Neural progenitor cell (in vitro differentiated cells): ENCODE measurements around the gene EZR. TPM values are rescaled to one million over a fixed set of nuclear protein-coding genes. Genes with fewer than 3 reads are reported as not detected.

Source experiments
- DNase-seq: peaks from one replicate; pipeline ENCODE4 v3.0.0-alpha.2; 2016; ENCODE audit warnings: low spot score
- H2AFZ ChIP-seq: fragments of 200-600 bp; sonication (generic); replicated peaks from 2 replicates; pipeline ENCODE4 v1.6.1; 2016; ENCODE audit warnings: antibody characterized with exemption
- H3F3A ChIP-seq: fragments of 200-600 bp; sonication (generic); 2 replicates; pipeline ENCODE4 v1.6.1; 2016; ENCODE audit warnings: antibody characterized with exemption, low read depth
- H3K27ac ChIP-seq: fragments of 200-600 bp; sonication (generic); 2 replicates; pipeline ENCODE4 v1.5.1; 2016; ENCODE audit warnings: mild to moderate bottlenecking
- H3K27me3 ChIP-seq: fragments of 200-600 bp; sonication (generic); 2 replicates; pipeline ENCODE4 v1.6.1; 2016; ENCODE audit warnings: mild to moderate bottlenecking, moderate library complexity
- H3K36me3 ChIP-seq: fragments of 200-600 bp; sonication (generic); 2 replicates; pipeline ENCODE4 v1.5.1; 2016
- H3K4me1 ChIP-seq: fragments of 200-600 bp; sonication (generic); 2 replicates; pipeline ENCODE4 v1.6.1; 2016; ENCODE audit warnings: mixed run types
- H3K4me2 ChIP-seq: fragments of 200-600 bp; sonication (generic); 2 replicates; pipeline ENCODE4 v1.6.1; 2016
- H3K4me3 ChIP-seq: fragments of 200-600 bp; sonication (generic); 2 replicates; pipeline ENCODE4 v1.5.1; 2016
- H3K79me2 ChIP-seq: fragments of 200-600 bp; sonication (generic); 2 replicates; pipeline ENCODE4 v1.6.1; 2016; ENCODE audit warnings: low read depth
- H3K9ac ChIP-seq: fragments of 200-600 bp; sonication (generic); 2 replicates; pipeline ENCODE4 v1.6.1; 2016
- H3K9me3 ChIP-seq: fragments of 200-600 bp; sonication (generic); 2 replicates; pipeline ENCODE4 v1.5.1; 2016; ENCODE audit warnings: low read depth
- H4K20me1 ChIP-seq: fragments of 200-600 bp; sonication (generic); 2 replicates; pipeline ENCODE4 v1.6.1; 2016; ENCODE audit warnings: low read depth
- H3K27ac Mint-ChIP-seq: 3 replicates; pipeline ENCODE4 v1.8.0; 2021; ENCODE audit warnings: mixed read lengths
- H3K27me3 Mint-ChIP-seq: 2 replicates; pipeline ENCODE4 v1.8.0; 2022; ENCODE audit warnings: low read depth, mild to moderate bottlenecking, inconsistent platforms, moderate library complexity, mixed read lengths; ENCODE audit not compliant: insufficient read depth
- H3K36me3 Mint-ChIP-seq: 3 replicates; pipeline ENCODE4 v1.8.0; 2021; ENCODE audit warnings: mixed read lengths
- H3K4me1 Mint-ChIP-seq: 3 replicates; pipeline ENCODE4 v1.8.0; 2021; ENCODE audit warnings: mixed read lengths
- H3K4me3 Mint-ChIP-seq: 3 replicates; pipeline ENCODE4 v1.8.0; 2021; ENCODE audit warnings: mild to moderate bottlenecking, moderate library complexity, mixed read lengths
- H3K9me3 Mint-ChIP-seq: 3 replicates; pipeline ENCODE4 v1.8.0; 2020; ENCODE audit warnings: mixed read lengths
- CTCF ChIP-seq: fragments of 200-600 bp; sonication (generic); IDR thresholded peaks from 2 replicates; pipeline ENCODE4 v1.5.1; 2017; ENCODE audit warnings: antibody characterized with exemption, mild to moderate bottlenecking
- EZH2 ChIP-seq: fragments of 200-600 bp; sonication (generic); IDR thresholded peaks from 2 replicates; pipeline ENCODE4 v1.6.1; 2017; ENCODE audit warnings: antibody characterized with exemption, mild to moderate bottlenecking, moderate library complexity
- EZH2phosphoT487 ChIP-seq: fragments of 200-600 bp; sonication (generic); IDR thresholded peaks from 2 replicates; pipeline ENCODE4 v1.6.1; 2017; ENCODE audit warnings: antibody characterized with exemption
- total RNA-seq: library from RNA; depleted of rRNA; stranded (reverse); fragments of >200 nt; gene quantifications from 2 replicates; pipeline ENCODE4 v1.2.3, GENCODE V29; 2015; ENCODE audit warnings: low replicate concordance

Gene EZR
- total RNA-seq, 1 donor from 2014 or later: 52.0 TPM

- Histone ChIP-seq H3K27ac (no peak overlapping the region), H3K79me2 (peaks cover 77% of the 10 kb centered on the region), H3F3A (no peaks in the 10 kb centered on the region), H3K36me3 (no peaks in the 10 kb centered on the region), H2AFZ (no peak overlapping the region), H4K20me1 (peaks cover 31% of the 10 kb centered on the region), H3K4me1 (no peaks in the 10 kb centered on the region), H3K27me3 (no peaks in the 10 kb centered on the region), H3K9me3 (no peaks in the 10 kb centered on the region), H3K4me2 (no peak overlapping the region), H3K9ac (no peak overlapping the region), H3K4me3 (no peak overlapping the region)
- Mint-ChIP-seq H3K27ac (no peak overlapping the region), H3K27me3 (peaks cover 2% of the 10 kb centered on the region), H3K4me3 (no peak overlapping the region), H3K4me1 (peaks cover 6% of the 10 kb centered on the region), H3K36me3 (peaks cover 30% of the 10 kb centered on the region), H3K9me3 (no peaks in the 10 kb centered on the region)
- DNase-seq: no peak
- TF ChIP-seq CTCF (no peak), EZH2 (no peak), EZH2phosphoT487 (no peak)
Measured at GRCh38 chr6:158791274-158791855, 27.8 kb downstream of the EZR start.

- no peaks in the 10 kb centered on the region for H3K4me1 ChIP-seq
- no peaks in the 10 kb centered on the region for H3K27me3 ChIP-seq
- H3K79me2 ChIP-seq: peaks cover 61% of the 10 kb centered on the region
- no peaks in the 10 kb centered on the region for H3K36me3 ChIP-seq
- TF ChIP-seq CTCF (no peak), EZH2 (no peak), EZH2phosphoT487 (no peak)
- no peaks in the 10 kb centered on the region for H3F3A ChIP-seq
- no peak for DNase-seq
- no peaks in the 10 kb centered on the region for H3K9me3 ChIP-seq
- H3K9ac ChIP-seq: no peak overlapping the region
- Mint-ChIP-seq H3K27me3 (no peaks in the 10 kb centered on the region), H3K36me3 (peaks cover 34% of the 10 kb centered on the region), H3K4me3 (no peak overlapping the region), H3K4me1 (peaks cover 6% of the 10 kb centered on the region), H3K9me3 (no peaks in the 10 kb centered on the region), H3K27ac (no peak overlapping the region)
- H4K20me1 ChIP-seq: peaks cover 13% of the 10 kb centered on the region
- no peak overlapping the region for H3K27ac ChIP-seq
- H3K4me2 ChIP-seq: no peak overlapping the region
- no peak overlapping the region for H3K4me3 ChIP-seq
- H2AFZ ChIP-seq: no peak overlapping the region
Measured at GRCh38 chr6:158789115-158789917, 29.9 kb downstream of the EZR start.

- Histone ChIP-seq H3K4me1 (no peaks in the 10 kb centered on the region), H3F3A (no peaks in the 10 kb centered on the region), H3K4me2 (no peak overlapping the region), H3K36me3 (no peaks in the 10 kb centered on the region), H3K9ac (no peak overlapping the region), H3K27ac (no peak overlapping the region), H3K4me3 (no peak overlapping the region), H4K20me1 (peaks cover 4% of the 10 kb centered on the region), H2AFZ (no peak overlapping the region), H3K27me3 (no peaks in the 10 kb centered on the region), H3K9me3 (no peaks in the 10 kb centered on the region), H3K79me2 (peaks cover 41% of the 10 kb centered on the region)
- Mint-ChIP-seq H3K4me1 (peaks cover 6% of the 10 kb centered on the region), H3K4me3 (no peak overlapping the region), H3K9me3 (no peaks in the 10 kb centered on the region), H3K27me3 (no peaks in the 10 kb centered on the region), H3K36me3 (peaks cover 39% of the 10 kb centered on the region), H3K27ac (no peak overlapping the region)
- TF ChIP-seq EZH2: no peak
- no peak for TF ChIP-seq CTCF
- TF ChIP-seq EZH2phosphoT487: no peak
- DNase-seq: no peak
Measured at GRCh38 chr6:158787395-158787794, 31.8 kb downstream of the EZR start.
